ENCODE data around the gene DEUP1.

DEUP1 gene

GRCh38 chr11:93468290-93468689 lies 137.7 kb downstream of the DEUP1 start:
- no peak for TF ChIP-seq CTCF (IDR thresholded peaks at IDR 0.05; ENCODE audit: control insufficient read depth, extremely low read depth, insufficient read depth)
- DNase-seq (ENCODE audit: low read depth), result no peak
- no peak overlapping the region for H3K4me3 ChIP-seq (ENCODE audit: low read depth, low read length)

GRCh38 chr11:93474123-93474522 lies 143.6 kb downstream of the DEUP1 start:
- DNase-seq (ENCODE audit: low read depth), result no peak
- no peak overlapping the region for H3K4me3 ChIP-seq (ENCODE audit: low read depth, low read length)
- TF ChIP-seq CTCF (IDR thresholded peaks at IDR 0.05; ENCODE audit: control insufficient read depth, extremely low read depth, insufficient read depth), result no peak

GRCh38 chr11:93476796-93477195 lies 146.3 kb downstream of the DEUP1 start:
- peak; percentile 54 for DNase-seq (ENCODE audit: low read depth)
- H3K4me3 ChIP-seq (ENCODE audit: low read depth, low read length), result no peak overlapping the region
- TF ChIP-seq CTCF (IDR thresholded peaks at IDR 0.05; ENCODE audit: control insufficient read depth, extremely low read depth, insufficient read depth), result no peak

GRCh38 chr11:93477684-93478234 lies 147.2 kb downstream of the DEUP1 start:
- TF ChIP-seq CTCF (IDR thresholded peaks at IDR 0.05; ENCODE audit: control insufficient read depth, extremely low read depth, insufficient read depth), result no peak
- H3K4me3 ChIP-seq (ENCODE audit: low read depth, low read length), result no peak overlapping the region
- DNase-seq (ENCODE audit: low read depth), result no peak

- no peak for DNase-seq (ENCODE audit: low read depth)
- H3K4me3 ChIP-seq (ENCODE audit: low read depth, low read length), result no peak overlapping the region
- no peak for TF ChIP-seq CTCF (IDR thresholded peaks at IDR 0.05; ENCODE audit: control insufficient read depth, extremely low read depth, insufficient read depth)
These were observed 148.3 kb downstream of the DEUP1 start for GRCh38 chr11:93478841-93479240.

- no peak for DNase-seq (ENCODE audit: low read depth)
- TF ChIP-seq CTCF (IDR thresholded peaks at IDR 0.05; ENCODE audit: control insufficient read depth, extremely low read depth, insufficient read depth), result no peak
- no peak overlapping the region for H3K4me3 ChIP-seq (ENCODE audit: low read depth, low read length)
These were observed 149.7 kb downstream of the DEUP1 start for GRCh38 chr11:93480256-93480655.

GRCh38 chr11:93480756-93481155 lies 150.2 kb downstream of the DEUP1 start:
- H3K4me3 ChIP-seq (ENCODE audit: low read depth, low read length), result no peak overlapping the region
- TF ChIP-seq CTCF (IDR thresholded peaks at IDR 0.05; ENCODE audit: control insufficient read depth, extremely low read depth, insufficient read depth), result no peak
- peak; percentile 75 for DNase-seq (ENCODE audit: low read depth)

All from LNCaP clone FGC (cell line).